NCI-H1105 (cell line): ENCODE results near the gene CDH13.
A peak's percentile ranks its signal among the peaks of the same experiment; 100 is the strongest.

Source experiments
- DNase-seq: peaks from one replicate; lab custom pipeline; 2025; lab: John Stamatoyannopoulos, UW

The CDH13 gene

GRCh38 chr16:83118365-83118764 is 491.6 kb downstream of the CDH13 start:
- no peak for DNase-seq

GRCh38 chr16:83125999-83126568 is 499.3 kb downstream of the CDH13 start:
- DNase-seq = no peak

GRCh38 chr16:83128041-83128440 is 501.3 kb downstream of the CDH13 start:
- DNase-seq = no peak

GRCh38 chr16:83130039-83130438 is 503.3 kb downstream of the CDH13 start:
- no peak for DNase-seq

- DNase-seq = no peak
Observed at GRCh38 chr16:83134638-83135037, 507.9 kb downstream of the CDH13 start.

- DNase-seq = no peak
Observed at GRCh38 chr16:83136419-83136818, 509.6 kb downstream of the CDH13 start.

- no peak for DNase-seq
Observed at GRCh38 chr16:83136924-83137323, 510.2 kb downstream of the CDH13 start.

GRCh38 chr16:83137326-83137781 is 510.6 kb downstream of the CDH13 start:
- DNase-seq = no peak

GRCh38 chr16:83137894-83138293 is 511.1 kb downstream of the CDH13 start:
- DNase-seq = no peak

GRCh38 chr16:83138512-83138911 is 511.7 kb downstream of the CDH13 start:
- DNase-seq = no peak

GRCh38 chr16:83138976-83139690 is 512.4 kb downstream of the CDH13 start:
- DNase-seq = no peak

GRCh38 chr16:83143788-83144187 is 517.0 kb downstream of the CDH13 start:
- no peak for DNase-seq

- peak; percentile 8 for DNase-seq
Observed at GRCh38 chr16:83145297-83145696, 518.5 kb downstream of the CDH13 start.

- no peak for DNase-seq
Observed at GRCh38 chr16:83147244-83147643, 520.5 kb downstream of the CDH13 start.

- DNase-seq = no peak
Observed at GRCh38 chr16:83158320-83158957, 531.7 kb downstream of the CDH13 start.

GRCh38 chr16:83159049-83159448 is 532.3 kb downstream of the CDH13 start:
- no peak for DNase-seq

GRCh38 chr16:83160287-83161020 is 533.7 kb downstream of the CDH13 start:
- DNase-seq = no peak

- DNase-seq = no peak
Observed at GRCh38 chr16:83162791-83163190, 536.0 kb downstream of the CDH13 start.

- no peak for DNase-seq
Observed at GRCh38 chr16:83164816-83165215, 538.0 kb downstream of the CDH13 start.

- DNase-seq = no peak
Observed at GRCh38 chr16:83171396-83171795, 544.6 kb downstream of the CDH13 start.

- no peak for DNase-seq
Observed at GRCh38 chr16:83174671-83175070, 547.9 kb downstream of the CDH13 start.

GRCh38 chr16:83176802-83177201 is 550.0 kb downstream of the CDH13 start:
- DNase-seq = no peak

GRCh38 chr16:83185902-83186301 is 559.1 kb downstream of the CDH13 start:
- no peak for DNase-seq
